ENCODE data around the gene GALNT4.

GRCh38 chr12:89474615-89475014, 50.0 kb downstream of the GALNT4 start:
- TF ChIP-seq POLR2A (IDR thresholded peaks at IDR 0.05) (no peak), CTCF (IDR thresholded peaks at IDR 0.05 in 8 of 11, conservative IDR thresholded peaks at IDR 0.05 in 3 of 11) (no peak)

All from spleen (tissue), 7 donors.